ENCODE measurements around the gene SLITRK1.

DNA sequence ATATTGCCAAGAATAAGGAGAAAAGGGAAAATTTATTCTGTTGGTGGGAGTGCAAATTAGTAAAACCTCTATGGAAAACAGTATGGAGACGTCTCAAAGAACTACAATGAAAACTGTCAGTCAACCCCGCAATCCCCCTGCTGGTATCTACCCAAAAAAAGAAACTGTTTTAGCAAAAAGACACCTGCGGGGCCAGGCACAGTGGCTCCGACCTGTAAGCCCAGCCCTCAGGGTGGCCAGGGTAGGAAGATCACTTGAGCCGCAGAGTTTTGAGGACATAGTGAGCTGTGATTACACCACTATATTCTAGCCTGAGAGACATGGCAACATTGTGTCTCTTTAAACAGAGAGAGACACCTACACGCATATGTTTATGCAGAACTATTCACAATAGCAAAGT, 37.5 kb upstream of the SLITRK1 start:
- TF ChIP-seq CTCF (IDR thresholded peaks at IDR 0.05) (no peak), POLR2A (IDR thresholded peaks at IDR 0.05) (no peak)
